HepG2 (cell line): ENCODE measurements around the gene PFKFB2. TPM values are rescaled to one million over a fixed set of nuclear protein-coding genes. Genes with fewer than 3 reads are reported as not detected.

Source experiments
- ATF2 ChIP-seq: sonication (generic); formaldehyde crosslinking; IDR thresholded peaks from 2 replicates; pipeline ENCODE4 v1.4.0; 2020; ENCODE audit warnings: missing genetic modification reagents
- CREBL2 ChIP-seq: sonication (generic); formaldehyde crosslinking; IDR thresholded peaks from 2 replicates; pipeline ENCODE4 v1.8.1; 2023; ENCODE audit warnings: missing genetic modification reagents, mild to moderate bottlenecking, borderline replicate concordance
- CSRNP1 ChIP-seq: sonication (generic); formaldehyde crosslinking; IDR thresholded peaks from 2 replicates; pipeline ENCODE4 v1.8.1; 2023; ENCODE audit warnings: mild to moderate bottlenecking, missing genetic modification reagents
- CTCF ChIP-seq: sonication (generic); formaldehyde crosslinking; IDR thresholded peaks from 2 replicates; pipeline ENCODE4 v1.5.0; 2020; ENCODE audit warnings: mild to moderate bottlenecking, missing genetic modification reagents, moderate library complexity
- GATAD2A ChIP-seq: IDR thresholded peaks from 2 replicates; pipeline ENCODE4 v1.6.1; 2016
- KMT2B ChIP-seq: IDR thresholded peaks from 2 replicates; pipeline ENCODE4 v1.6.1; 2016; ENCODE audit warnings: missing genetic modification reagents, missing compliant biosample characterization
- LBX2 ChIP-seq: sonication (generic); formaldehyde crosslinking; IDR thresholded peaks from 2 replicates; pipeline ENCODE4 v1.5.0; 2020; ENCODE audit warnings: missing genetic modification reagents, mild to moderate bottlenecking, borderline replicate concordance
- PHF20 ChIP-seq: sonication (generic); formaldehyde crosslinking; IDR thresholded peaks from 2 replicates; pipeline ENCODE4 v1.5.0; 2020; ENCODE audit warnings: mild to moderate bottlenecking, missing genetic modification reagents
- SETDB1 ChIP-seq: sonication (generic); formaldehyde crosslinking; IDR thresholded peaks from 2 replicates; pipeline ENCODE4 v1.5.1; 2020; ENCODE audit warnings: missing genetic modification reagents, mild to moderate bottlenecking, borderline replicate concordance
- SSRP1 ChIP-seq: IDR thresholded peaks from 2 replicates; pipeline ENCODE4 v1.6.1; 2016; ENCODE audit warnings: control low read depth
- STAG1 ChIP-seq: sonication (generic); formaldehyde crosslinking; IDR thresholded peaks from 2 replicates; pipeline ENCODE4 v1.4.0; 2020; ENCODE audit warnings: missing genetic modification reagents
- TEAD3 ChIP-seq: optimal IDR thresholded peaks from 2 replicates; pipeline ENCODE3; 2016; ENCODE audit warnings: borderline replicate concordance
- TERF1 ChIP-seq: sonication (generic); formaldehyde crosslinking; IDR thresholded peaks from 2 replicates; pipeline ENCODE4 v1.8.0; 2022; ENCODE audit warnings: mild to moderate bottlenecking, missing genetic modification reagents, moderate library complexity
- ZBTB26 ChIP-seq: IDR thresholded peaks from 2 replicates; pipeline ENCODE4 v1.6.1; 2016; ENCODE audit warnings: missing compliant biosample characterization, missing genetic modification reagents, borderline replicate concordance
- ZBTB49 ChIP-seq: sonication (generic); formaldehyde crosslinking; IDR thresholded peaks from 2 replicates; pipeline ENCODE4 v1.4.0; 2020; ENCODE audit warnings: missing genetic modification reagents, borderline replicate concordance
- ZNF737 ChIP-seq: sonication (generic); formaldehyde crosslinking; IDR thresholded peaks from 2 replicates; pipeline ENCODE4 v1.5.0; 2020; ENCODE audit warnings: missing genetic modification reagents, mild to moderate bottlenecking, borderline replicate concordance
- ZNF746 ChIP-seq: sonication (generic); formaldehyde crosslinking; IDR thresholded peaks from 2 replicates; pipeline ENCODE4 v1.8.0; 2022; ENCODE audit warnings: mild to moderate bottlenecking, missing genetic modification reagents
- polyA plus RNA-seq, 8 experiments: library from polyadenylated mRNA; depleted of rRNA in 3 of 8; stranded (reverse) in 7 of 8; unstranded in 1 of 8; fragments of >200 nt; fragmentation: Illumina TruSeq in 4 of 8; extraction: Trizol in 4 of 8; gene quantifications; 2 replicates each; pipeline versions ENCODE4 v1.2.1 to v1.2.3, GENCODE V29; 2011 to 2016; ENCODE audit warnings: low read depth in 4 of 8, missing spikeins in 1 of 8, mixed read lengths in 1 of 8; ENCODE audit not compliant: insufficient read depth in 1 of 8
- total RNA-seq, 5 experiments: library from RNA; depleted of rRNA; stranded (reverse); fragments of >200 nt; fragmentation: Illumina TruSeq; extraction: Trizol; gene quantifications; 2 replicates each; pipeline ENCODE4 v1.2.3, GENCODE V29; 2016; ENCODE audit warnings: low read depth in 1 of 5

Gene PFKFB2
- total and polyA plus RNA-seq, 2 of the 13 experiments (the other 11 are each of a cell fraction or from before 2014, with no cell fraction given), result 4.6 to 10.6 TPM

- TF ChIP-seq ATF2, result no peak
- peak; percentile 82 for TF ChIP-seq CTCF (CRISPR knock-in tag)
- peak; percentile 74 for TF ChIP-seq TEAD3 (CRISPR knock-in tag)
- TF ChIP-seq KMT2B (CRISPR knock-in tag), result no peak
- TF ChIP-seq SSRP1 (CRISPR knock-in tag), result no peak
- no peak for TF ChIP-seq LBX2
- TF ChIP-seq CREBL2 (CRISPR knock-in tag), result no peak
- no peak for TF ChIP-seq ZNF746 (CRISPR knock-in tag)
- no peak for TF ChIP-seq ZBTB26 (CRISPR knock-in tag)
- no peak for TF ChIP-seq PHF20 (CRISPR knock-in tag)
- TF ChIP-seq CSRNP1, result no peak
- TF ChIP-seq ZBTB49 (CRISPR knock-in tag), result no peak
- TF ChIP-seq ZNF737 (CRISPR knock-in tag), result no peak
- peak; percentile 36; the same call in 1 of the 2 replicates for TF ChIP-seq GATAD2A
- TF ChIP-seq SETDB1, result no peak
- peak; percentile 48 for TF ChIP-seq STAG1 (CRISPR knock-in tag)
- TF ChIP-seq TERF1 (CRISPR knock-in tag), result no peak
Observed at GRCh38 chr1:207004931-207005830, 47.9 kb upstream of the PFKFB2 start (continued).
